ENCODE results near the gene SLC38A3.

Gene SLC38A3

DNA sequence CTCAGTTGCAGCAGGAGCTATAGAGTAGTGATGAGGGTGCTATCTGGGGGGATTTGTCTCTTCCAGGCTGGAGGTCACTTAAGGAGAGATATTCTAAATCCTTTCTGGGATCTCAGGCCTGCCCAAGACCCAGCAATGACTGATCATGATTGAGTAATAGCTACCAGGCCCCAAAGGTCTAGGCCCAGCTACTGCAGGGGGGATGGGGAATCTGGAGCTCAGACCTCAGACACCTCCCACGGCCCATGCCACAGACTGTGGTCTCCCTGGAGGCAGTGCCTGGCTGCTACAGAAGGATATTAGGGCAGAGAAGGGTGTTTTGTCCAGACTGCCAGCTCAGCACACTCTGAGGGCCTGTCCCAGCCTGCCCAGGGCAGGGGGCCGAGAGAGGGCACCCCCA lies 6.9 kb downstream of the SLC38A3 start:
- Histone ChIP-seq H3K9ac (ENCODE audit: low read length) (no peak overlapping the region), H3K27me3 (ENCODE audit: low read depth, low read length) (no peaks in the 10 kb centered on the region), H3K36me3 (replicated peaks; ENCODE audit: low read depth, low read length) (no peaks in the 10 kb centered on the region), H3K4me1 (ENCODE audit: low read length) (no peaks in the 10 kb centered on the region), H2AFZ (ENCODE audit: low read depth, low read length) (no peak overlapping the region), H4K20me1 (ENCODE audit: insufficient read depth, low read length) (no peaks in the 10 kb centered on the region), H3K27ac (ENCODE audit: low read length) (no peak overlapping the region), H3K79me2 (ENCODE audit: low read length) (no peaks in the 10 kb centered on the region), H3K4me3 (ENCODE audit: low read length) (no peak overlapping the region), H3K9me3 (ENCODE audit: insufficient read depth, low read length) (no peaks in the 10 kb centered on the region), H3K4me2 (ENCODE audit: low read length) (no peak overlapping the region)
- TF ChIP-seq EZH2phosphoT487 (IDR thresholded peaks at IDR 0.05; ENCODE audit: low read depth): no peak
- TF ChIP-seq, protein P1, sequence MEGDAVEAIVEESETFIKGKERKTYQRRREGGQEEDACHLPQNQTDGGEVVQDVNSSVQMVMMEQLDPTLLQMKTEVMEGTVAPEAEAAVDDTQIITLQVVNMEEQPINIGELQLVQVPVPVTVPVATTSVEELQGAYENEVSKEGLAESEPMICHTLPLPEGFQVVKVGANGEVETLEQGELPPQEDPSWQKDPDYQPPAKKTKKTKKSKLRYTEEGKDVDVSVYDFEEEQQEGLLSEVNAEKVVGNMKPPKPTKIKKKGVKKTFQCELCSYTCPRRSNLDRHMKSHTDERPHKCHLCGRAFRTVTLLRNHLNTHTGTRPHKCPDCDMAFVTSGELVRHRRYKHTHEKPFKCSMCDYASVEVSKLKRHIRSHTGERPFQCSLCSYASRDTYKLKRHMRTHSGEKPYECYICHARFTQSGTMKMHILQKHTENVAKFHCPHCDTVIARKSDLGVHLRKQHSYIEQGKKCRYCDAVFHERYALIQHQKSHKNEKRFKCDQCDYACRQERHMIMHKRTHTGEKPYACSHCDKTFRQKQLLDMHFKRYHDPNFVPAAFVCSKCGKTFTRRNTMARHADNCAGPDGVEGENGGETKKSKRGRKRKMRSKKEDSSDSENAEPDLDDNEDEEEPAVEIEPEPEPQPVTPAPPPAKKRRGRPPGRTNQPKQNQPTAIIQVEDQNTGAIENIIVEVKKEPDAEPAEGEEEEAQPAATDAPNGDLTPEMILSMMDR (IDR thresholded peaks at IDR 0.05; ENCODE audit: low read depth, low read length): no peak

GRCh38 chr3:50212502-50212901 lies 7.4 kb downstream of the SLC38A3 start:
- H3K27ac ChIP-seq (ENCODE audit: low read length): no peak overlapping the region
- no peaks in the 10 kb centered on the region for H3K4me1 ChIP-seq (ENCODE audit: low read length)
- no peaks in the 10 kb centered on the region for H4K20me1 ChIP-seq (ENCODE audit: insufficient read depth, low read length)
- no peak for TF ChIP-seq EZH2phosphoT487 (IDR thresholded peaks at IDR 0.05; ENCODE audit: low read depth)
- TF ChIP-seq, protein P1 (IDR thresholded peaks at IDR 0.05; ENCODE audit: low read depth, low read length): no peak
- H3K36me3 ChIP-seq (replicated peaks; ENCODE audit: low read depth, low read length): no peaks in the 10 kb centered on the region
- peaks cover 5% of the 10 kb centered on the region; the same call in 1 of the 2 replicates for H3K27me3 ChIP-seq (ENCODE audit: low read depth, low read length)
- no peak overlapping the region for H2AFZ ChIP-seq (ENCODE audit: low read depth, low read length)
- H3K4me3 ChIP-seq (ENCODE audit: low read length): no peak overlapping the region
- no peaks in the 10 kb centered on the region for H3K9me3 ChIP-seq (ENCODE audit: insufficient read depth, low read length)
- no peak overlapping the region for H3K9ac ChIP-seq (ENCODE audit: low read length)
- no peak overlapping the region for H3K4me2 ChIP-seq (ENCODE audit: low read length)
- no peaks in the 10 kb centered on the region for H3K79me2 ChIP-seq (ENCODE audit: low read length)

DNA sequence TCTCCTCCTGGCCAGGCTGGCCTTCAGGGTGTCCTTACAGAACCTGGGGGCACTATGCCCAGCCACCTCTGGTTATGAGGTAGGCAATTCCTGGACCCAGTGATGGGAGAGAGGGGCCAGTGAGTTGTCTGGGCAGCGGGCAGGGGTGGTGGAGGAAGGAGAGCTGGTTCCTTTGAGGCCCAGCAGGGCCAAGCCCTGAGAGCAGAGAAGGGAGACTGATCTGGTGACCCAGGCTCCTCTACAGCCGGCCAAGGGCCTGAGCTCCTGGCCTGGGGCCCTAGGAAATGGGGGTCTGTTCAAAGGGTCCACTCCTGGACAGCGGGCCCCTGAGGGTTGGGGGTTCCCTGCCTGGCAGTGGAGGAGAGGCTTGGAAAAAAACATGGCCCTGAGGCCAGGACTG lies 7.9 kb downstream of the SLC38A3 start:
- no peak overlapping the region for H2AFZ ChIP-seq (ENCODE audit: low read depth, low read length)
- H3K27ac ChIP-seq (ENCODE audit: low read length): no peak overlapping the region
- H3K4me3 ChIP-seq (ENCODE audit: low read length): no peak overlapping the region
- H3K27me3 ChIP-seq (ENCODE audit: low read depth, low read length): peaks cover 5% of the 10 kb centered on the region; the same call in 1 of the 2 replicates
- H3K79me2 ChIP-seq (ENCODE audit: low read length): no peaks in the 10 kb centered on the region
- no peak for TF ChIP-seq EZH2phosphoT487 (IDR thresholded peaks at IDR 0.05; ENCODE audit: low read depth)
- TF ChIP-seq, protein P1 (IDR thresholded peaks at IDR 0.05; ENCODE audit: low read depth, low read length): no peak
- no peaks in the 10 kb centered on the region for H4K20me1 ChIP-seq (ENCODE audit: insufficient read depth, low read length)
- no peaks in the 10 kb centered on the region for H3K4me1 ChIP-seq (ENCODE audit: low read length)
- H3K9ac ChIP-seq (ENCODE audit: low read length): no peak overlapping the region
- H3K9me3 ChIP-seq (ENCODE audit: insufficient read depth, low read length): no peaks in the 10 kb centered on the region
- H3K36me3 ChIP-seq (replicated peaks; ENCODE audit: low read depth, low read length): no peaks in the 10 kb centered on the region
- no peak overlapping the region for H3K4me2 ChIP-seq (ENCODE audit: low read length)

- Histone ChIP-seq H3K27ac (ENCODE audit: low read length) (no peak overlapping the region), H3K79me2 (ENCODE audit: low read length) (no peaks in the 10 kb centered on the region), H3K4me2 (ENCODE audit: low read length) (no peak overlapping the region), H3K9ac (ENCODE audit: low read length) (no peak overlapping the region), H3K4me1 (ENCODE audit: low read length) (no peaks in the 10 kb centered on the region), H3K9me3 (ENCODE audit: insufficient read depth, low read length) (no peaks in the 10 kb centered on the region), H3K27me3 (ENCODE audit: low read depth, low read length) (peaks cover 5% of the 10 kb centered on the region; the same call in 1 of the 2 replicates), H4K20me1 (ENCODE audit: insufficient read depth, low read length) (no peaks in the 10 kb centered on the region), H3K36me3 (replicated peaks; ENCODE audit: low read depth, low read length) (no peaks in the 10 kb centered on the region), H3K4me3 (ENCODE audit: low read length) (no peak overlapping the region), H2AFZ (ENCODE audit: low read depth, low read length) (no peak overlapping the region)
- no peak for TF ChIP-seq EZH2phosphoT487 (IDR thresholded peaks at IDR 0.05; ENCODE audit: low read depth)
- TF ChIP-seq, protein P1 (IDR thresholded peaks at IDR 0.05; ENCODE audit: low read depth, low read length): no peak
Measured at GRCh38 chr3:50213373-50213772, 8.3 kb downstream of the SLC38A3 start.

Measured in OCI-LY3 (cell line).